ENCODE measurements around the gene FCER1A.
"Not testable (repeated sequence)": the region's sequence is repeated elsewhere in the genome, so short reads cannot be mapped to it uniquely, and the experiment has no call there.

The FCER1A gene

GRCh38 chr1:159302095-159302494 is at the start of gene FCER1A:
FCER1A (plus strand) TSS chr1:159302336; CDS start chr1:159302365, 29 bp downstream.
- no peak for DNase-seq

GRCh38 chr1:159261311-159261710 is 40.8 kb upstream of the FCER1A start:
- DNase-seq, result no peak

- no peak for DNase-seq
Observed at GRCh38 chr1:159261721-159262494, 40.2 kb upstream of the FCER1A start.

- DNase-seq, result no peak
Observed at GRCh38 chr1:159266832-159267231, 35.3 kb upstream of the FCER1A start.

GRCh38 chr1:159274631-159275030 is 27.5 kb upstream of the FCER1A start:
- no peak for DNase-seq

- no peak for DNase-seq
Observed at GRCh38 chr1:159275891-159276290, 26.2 kb upstream of the FCER1A start.

- DNase-seq, result no peak
Observed at GRCh38 chr1:159279773-159280172, 22.4 kb upstream of the FCER1A start.

- no peak for DNase-seq
Observed at GRCh38 chr1:159282118-159282517, 20.0 kb upstream of the FCER1A start.

GRCh38 chr1:159289060-159289459 is 13.1 kb upstream of the FCER1A start:
- DNase-seq, result no peak

- DNase-seq, result no peak
Observed at GRCh38 chr1:159291424-159291823, 10.7 kb upstream of the FCER1A start.

GRCh38 chr1:159296706-159297375 is 5.3 kb upstream of the FCER1A start:
- no peak for DNase-seq

GRCh38 chr1:159300146-159300545 is 2.0 kb upstream of the FCER1A start:
- DNase-seq, result no peak

- no peak for DNase-seq
Observed at GRCh38 chr1:159307346-159308020, 5.3 kb downstream of the FCER1A start.

GRCh38 chr1:159311679-159312078 is 9.5 kb downstream of the FCER1A start:
- no peak for DNase-seq

- no peak for DNase-seq
Observed at GRCh38 chr1:159315381-159315780, 13.2 kb downstream of the FCER1A start.

GRCh38 chr1:159318784-159319551 is 16.8 kb downstream of the FCER1A start:
- no peak for DNase-seq

- DNase-seq, result no peak
Observed at GRCh38 chr1:159334797-159335196, 32.7 kb downstream of the FCER1A start.

GRCh38 chr1:159338018-159338417 is 35.9 kb downstream of the FCER1A start:
- no peak for DNase-seq

- DNase-seq, result no peak
Observed at GRCh38 chr1:159339536-159339935, 37.4 kb downstream of the FCER1A start.

- no peak for DNase-seq
Observed at GRCh38 chr1:159341736-159342135, 39.6 kb downstream of the FCER1A start.

GRCh38 chr1:159342761-159343425 is 40.8 kb downstream of the FCER1A start:
- DNase-seq, result no peak

GRCh38 chr1:159349374-159349773 is 47.2 kb downstream of the FCER1A start:
- DNase-seq, result not testable (repeated sequence)
